PC-3 (cell line): ENCODE measurements around the gene CIROP. TPM values are rescaled to one million over a fixed set of nuclear protein-coding genes. Genes with fewer than 3 reads are reported as not detected.

Source experiments
- ATAC-seq: fragments of 200-7000 bp; cut with Tn5 transposase; 2 replicates; pipeline ENCODE4 v1.9.1; 2020; ENCODE audit warnings: mild to moderate bottlenecking, moderate library complexity
- BruUV-seq: library from RNA; stranded (reverse); fragments of 400-500 nt; replicated peaks from 2 replicates; lab custom pipeline; 2021; lab: Mats Ljungman, UMichigan
- CTCF ChIA-PET: fragments of 300-600 bp; sonication (Branson Sonifier 250); formaldehyde crosslinking; loops from one replicate; lab custom pipeline; 2022; ENCODE audit warnings: antibody characterized with exemption; lab: Charles Lee
- POLR2A ChIA-PET: fragments of 300-600 bp; sonication (Branson Sonifier 250); formaldehyde crosslinking; loops from one replicate; lab custom pipeline; 2022; ENCODE audit warnings: antibody characterized with exemption; ENCODE audit not compliant: unreplicated experiment; lab: Charles Lee
- DNase-seq: peaks from one replicate; pipeline ENCODE4 v3.0.0-alpha.2; 2015
- H2AFZ ChIP-seq: fragments of 300-600 bp; sonication (generic); 2 replicates; pipeline ENCODE4 v1.6.0; 2016; ENCODE audit warnings: antibody characterized with exemption, low read length
- H3F3A ChIP-seq: fragments of 300-600 bp; sonication (generic); one replicate; pipeline ENCODE4 v1.6.0; 2017; ENCODE audit warnings: antibody characterized with exemption, low read length, control low read depth, mild to moderate bottlenecking; ENCODE audit not compliant: unreplicated experiment
- H3K27ac ChIP-seq: fragments of 300-600 bp; sonication (generic); 2 replicates; pipeline ENCODE4 v1.5.1; 2016; ENCODE audit warnings: mild to moderate bottlenecking, low read length
- H3K27me3 ChIP-seq: fragments of 300-600 bp; sonication (generic); 2 replicates; pipeline ENCODE4 v1.6.1; 2016; ENCODE audit warnings: low read length, mixed read lengths
- H3K36me3 ChIP-seq: fragments of 300-600 bp; sonication (generic); 2 replicates; pipeline ENCODE4 v1.6.1; 2016; ENCODE audit warnings: low read depth, mixed run types, low read length, mixed read lengths
- H3K4me1 ChIP-seq: fragments of 300-600 bp; sonication (generic); 2 replicates; pipeline ENCODE4 v1.5.1; 2016; ENCODE audit warnings: low read length; ENCODE audit not compliant: insufficient read depth
- H3K4me2 ChIP-seq: fragments of 300-600 bp; sonication (generic); 2 replicates; pipeline ENCODE4 v1.6.0; 2016; ENCODE audit warnings: low read length
- H3K4me3 ChIP-seq: fragments of 300-600 bp; sonication (generic); 2 replicates; pipeline ENCODE4 v1.5.1; 2016; ENCODE audit warnings: mild to moderate bottlenecking, low read length, mixed read lengths
- H3K79me2 ChIP-seq: fragments of 300-600 bp; sonication (generic); 2 replicates; pipeline ENCODE4 v1.6.1; 2017; ENCODE audit warnings: low read length, mixed read lengths
- H3K9ac ChIP-seq: fragments of 300-600 bp; sonication (generic); 2 replicates; pipeline ENCODE4 v1.6.0; 2016; ENCODE audit warnings: mild to moderate bottlenecking, low read length
- H3K9me2 ChIP-seq: fragments of 300-600 bp; sonication (generic); replicated peaks from 2 replicates; pipeline ENCODE4 v1.6.1; 2016; ENCODE audit warnings: mixed run types, low read length, mixed read lengths
- H3K9me3 ChIP-seq: fragments of 300-600 bp; sonication (generic); 2 replicates; pipeline ENCODE4 v1.6.1; 2016; ENCODE audit warnings: low read length, mixed read lengths
- H4K20me1 ChIP-seq: fragments of 300-600 bp; sonication (generic); 2 replicates; pipeline ENCODE4 v1.6.1; 2016; ENCODE audit warnings: low read length, mixed read lengths
- CTCF ChIP-seq: fragments of 300-600 bp; sonication (generic); conservative IDR thresholded peaks from 2 replicates; pipeline ENCODE4 v1.5.1; 2017; ENCODE audit warnings: antibody characterized with exemption, low read depth, mild to moderate bottlenecking, low read length
- EZH2 ChIP-seq: fragments of 300-600 bp; sonication (generic); IDR thresholded peaks from one replicate; pipeline ENCODE4 v1.6.1; 2017; ENCODE audit warnings: antibody characterized with exemption, mild to moderate bottlenecking, low read length; ENCODE audit not compliant: unreplicated experiment
- EZH2phosphoT487 ChIP-seq: fragments of 300-600 bp; sonication (generic); IDR thresholded peaks from 2 replicates; pipeline ENCODE4 v1.6.1; 2018; ENCODE audit warnings: mild to moderate bottlenecking, antibody characterized with exemption, low read length, borderline replicate concordance
- intact Hi-C: fragments of 100-400 bp; cut with micrococcal nuclease; formaldehyde crosslinking; loops from 2 replicates; pipeline ENCODE4 v1.9.0; 2023
- total RNA-seq: library from RNA; depleted of rRNA; stranded (reverse); fragments of >200 nt; gene quantifications from 2 replicates; pipeline ENCODE4 v1.2.3, GENCODE V29; 2014

The CIROP gene
- total RNA-seq, 1 experiment from 2014 or later = not detected

- TF ChIP-seq CTCF (no peak), EZH2 (no peak), EZH2phosphoT487 (no peak)
- no peaks in the 10 kb centered on the region for H3K27me3 ChIP-seq
- H3K9me3 ChIP-seq = no peaks in the 10 kb centered on the region
- H2AFZ ChIP-seq = no peak overlapping the region
- H3K79me2 ChIP-seq = 0 out of 2 replicates have a peak, but pooled peaks cover 8% of the 10 kb centered on the region
- H3K4me2 ChIP-seq = peak overlapping the region; percentile 63
- peaks cover 26% of the 10 kb centered on the region for H3K4me1 ChIP-seq
- peak overlapping the region; percentile 57; the same call in 1 of the 2 replicates for H3K27ac ChIP-seq
- H3K36me3 ChIP-seq = peaks cover 70% of the 10 kb centered on the region
- DNase-seq (no peak), ATAC-seq (no peak)
- CTCF ChIA-PET = interaction anchor here (3.7 kb wide), 1 partner anchor 11 kb away, joined by 19 read pairs; no protein-coding TSS in a partner anchor
- H3K9me2 ChIP-seq = no peaks in the 10 kb centered on the region
- no peak overlapping the region for H3K9ac ChIP-seq
- H3F3A ChIP-seq = peaks cover 7% of the 10 kb centered on the region
- BruUV-seq = no TSS peak
- H4K20me1 ChIP-seq = no peaks in the 10 kb centered on the region
- intact Hi-C loops = loop anchor here (10.0 kb wide), 1 partner anchor 475 kb away; the partner anchor contains the start of genes THTPA and ZFHX2
- no peak overlapping the region for H3K4me3 ChIP-seq
- POLR2A ChIA-PET = no interaction called here
These were observed 25.1 kb downstream of the CIROP start for GRCh38 chr14:23079716-23080115.

- no peaks in the 10 kb centered on the region for H3K9me2 ChIP-seq
- H3K4me1 ChIP-seq = peaks cover 26% of the 10 kb centered on the region
- no peaks in the 10 kb centered on the region for H3K27me3 ChIP-seq
- peak overlapping the region; percentile 61 for H3K27ac ChIP-seq
- peaks cover 7% of the 10 kb centered on the region for H3F3A ChIP-seq
- ATAC-seq = peak; percentile 98
- H4K20me1 ChIP-seq = no peaks in the 10 kb centered on the region
- H3K36me3 ChIP-seq = peaks cover 72% of the 10 kb centered on the region
- H3K4me2 ChIP-seq = peak overlapping the region; percentile 63
- BruUV-seq = no TSS peak
- POLR2A ChIA-PET = interaction anchor here (0.7 to 1.1 kb wide), 2 partner anchors 16 to 34 kb away, joined by 3 to 6 read pairs; partner anchors contain the start of genes ACIN1 and C14orf119
- peak; percentile 96 for DNase-seq
- no peaks in the 10 kb centered on the region for H3K9me3 ChIP-seq
- intact Hi-C loops = loop anchor here (10.0 kb wide), 1 partner anchor 476 kb away; the partner anchor contains the start of genes THTPA and ZFHX2
- H2AFZ ChIP-seq = no peak overlapping the region
- CTCF ChIA-PET = interaction anchor here (3.7 kb wide), 1 partner anchor 10 kb away, joined by 19 read pairs; no protein-coding TSS in a partner anchor
- peak overlapping the region; percentile 13; the same call in 1 of the 2 replicates for H3K4me3 ChIP-seq
- peak overlapping the region; percentile 5; the same call in 1 of the 2 replicates for H3K9ac ChIP-seq
- H3K79me2 ChIP-seq = 0 out of 2 replicates have a peak, but pooled peaks cover 5% of the 10 kb centered on the region
- no peak for TF ChIP-seq EZH2phosphoT487
- no peak for TF ChIP-seq CTCF
- TF ChIP-seq EZH2 = no peak
These were observed 26.1 kb downstream of the CIROP start for GRCh38 chr14:23078692-23079116.

- Histone ChIP-seq H3K4me3 (no peak overlapping the region), H3K36me3 (peaks cover 71% of the 10 kb centered on the region), H3K4me1 (peaks cover 28% of the 10 kb centered on the region), H3K9me2 (no peaks in the 10 kb centered on the region), H3K9ac (peak overlapping the region; percentile 5; the same call in 1 of the 2 replicates), H3K27ac (peak overlapping the region; percentile 61), H3K79me2 (0 out of 2 replicates have a peak, but pooled peaks cover 5% of the 10 kb centered on the region), H4K20me1 (no peaks in the 10 kb centered on the region), H3K9me3 (no peaks in the 10 kb centered on the region), H2AFZ (no peak overlapping the region), H3F3A (peaks cover 7% of the 10 kb centered on the region), H3K4me2 (peak overlapping the region; percentile 63; the same call in 1 of the 2 replicates), H3K27me3 (no peaks in the 10 kb centered on the region)
- CTCF ChIA-PET = interaction anchor here (1.1 to 3.7 kb wide), 2 partner anchors 9 to 42 kb away, joined by 4 to 19 read pairs; no protein-coding TSS in a partner anchor
- POLR2A ChIA-PET = interaction anchor here (1.1 kb wide), 1 partner anchor 17 kb away, joined by 6 read pairs; the partner anchor contains the start of genes ACIN1 and C14orf119
- BruUV-seq = no TSS peak
- DNase-seq = no peak
- intact Hi-C loops = loop anchor here (2.0 to 10.0 kb wide), 2 partner anchors 31 to 477 kb away; partner anchors contain the start of genes THTPA and ZFHX2
- no peak for ATAC-seq
- TF ChIP-seq EZH2 = no peak
These were observed 26.8 kb downstream of the CIROP start for GRCh38 chr14:23077962-23078361.
